Measurements from ENCODE around the gene CHKB. TPM values are rescaled to one million over a fixed set of nuclear protein-coding genes. Genes with fewer than 3 reads are reported as not detected.

CHKB gene
- total and polyA plus RNA-seq, 12 donors = 27.1 to 251 (median 39.9) TPM

- peak overlapping the region; percentile 40 to 86 (median 71) for H3K4me3 ChIP-seq
Measured at GRCh38 chr22:50530877-50531545, 51.6 kb downstream of the CHKB start.

DNA sequence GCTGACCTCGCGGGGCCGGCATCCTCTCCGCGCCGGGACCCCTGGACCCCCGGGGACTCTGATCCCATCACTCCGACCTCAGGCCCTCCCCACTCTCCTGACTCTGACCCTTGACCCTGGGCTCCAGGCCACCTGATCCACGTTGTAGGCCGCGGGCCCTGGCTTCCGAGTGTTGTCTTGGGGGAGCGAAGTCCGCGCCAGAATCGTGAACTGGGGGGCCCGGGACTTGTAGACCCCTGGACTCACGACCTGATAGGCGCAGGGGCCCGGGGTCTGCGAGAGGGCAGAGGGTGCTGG is 52.1 kb downstream of the CHKB start:
- 2 to 4% methylated on average over 21 of the region's 21 CpGs for WGBS, 2 donors
- Histone ChIP-seq H3K4me3 (peak overlapping the region; percentile 40 to 86 (median 71)), H3K4me1 (peaks cover 9 to 68% (median 50%) of the 10 kb centered on the region in 9 donors), H3K36me3 (peaks cover 0 to 18% (median 0%) of the 10 kb centered on the region in 9 donors), H3K27ac (peak overlapping the region; percentile 84 to 99 (median 95)), H3K9me3 (no peaks in the 10 kb centered on the region), H3K27me3 (peaks cover 3 to 53% (median 25%) of the 10 kb centered on the region in 7 donors)
- intact Hi-C loops (cut with DNase I) = loop anchor here in 2 of 10 donors (5.0 kb wide), 1 partner anchor 92 kb away; no protein-coding TSS in a partner anchor
- peak in 1 of 2 donors; percentile 50 for DNase-seq
- ATAC-seq = no peak
- TF ChIP-seq CTCF (IDR thresholded peaks at IDR 0.05) = no peak

More at GRCh38 chr22:50530877-50531545, 51.6 kb downstream of the CHKB start:
- peaks cover 9 to 68% (median 50%) of the 10 kb centered on the region in 9 donors for H3K4me1 ChIP-seq
- H3K9me3 ChIP-seq = no peaks in the 10 kb centered on the region
- 4 to 5% methylated on average over 47 to 53 of the region's 53 CpGs for WGBS, 2 donors
- no peak for TF ChIP-seq CTCF (IDR thresholded peaks at IDR 0.05)
- H3K36me3 ChIP-seq = peaks cover 0 to 18% (median 0%) of the 10 kb centered on the region in 9 donors
- H3K27me3 ChIP-seq = peaks cover 3 to 54% (median 25%) of the 10 kb centered on the region in 7 donors
- peak overlapping the region; percentile 84 to 99 (median 95) for H3K27ac ChIP-seq
- ATAC-seq (peak; percentile 42 to 58 (median 54)), DNase-seq (peak; percentile 86 to 89)
- intact Hi-C loops (cut with DNase I) = loop anchor here in 2 of 10 donors (5.0 kb wide), 1 partner anchor 91 kb away; no protein-coding TSS in a partner anchor

DNA sequence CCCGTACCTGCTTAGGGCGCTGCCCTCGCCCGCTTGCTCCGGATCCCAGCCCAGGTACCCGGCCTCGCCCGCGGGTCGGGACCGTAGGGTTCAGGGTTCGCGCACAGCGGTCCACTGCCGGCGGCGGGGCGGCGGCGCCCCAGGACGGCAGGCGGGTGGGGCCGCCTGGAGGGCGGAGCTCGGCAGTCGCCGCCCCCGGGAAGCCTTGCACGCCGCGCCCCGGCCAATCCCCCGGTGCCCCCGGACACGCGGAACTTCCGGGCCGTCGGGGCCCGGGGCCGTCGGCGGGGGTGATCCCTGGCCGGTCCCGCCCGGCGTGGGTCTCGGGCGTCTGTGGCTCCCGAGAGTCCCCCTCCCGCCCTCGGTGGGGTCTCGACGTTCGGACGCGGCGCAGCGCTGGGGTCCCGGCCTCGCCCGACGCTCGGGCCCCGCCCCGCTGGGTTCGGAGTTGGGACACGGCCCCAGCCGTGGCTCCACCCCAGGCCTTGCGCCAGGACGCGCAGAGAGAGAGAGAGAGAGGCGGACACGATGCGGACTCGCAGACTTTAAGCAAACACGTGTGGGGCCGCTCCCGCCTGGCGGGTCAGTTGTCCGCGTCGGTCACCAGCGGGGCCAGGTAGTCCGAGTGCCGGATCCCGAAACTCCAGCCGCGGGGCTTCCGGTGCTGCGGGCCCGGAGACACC is 52.6 kb downstream of the CHKB start, which contains the start of gene TYMP:
TSS of gene TYMP (minus strand) at position 116 of the 683 bp plus-strand sequence. CDS start 303 bp downstream, outside the sequence.
- DNase-seq = peak; percentile 83 to 88
- Histone ChIP-seq H3K9me3 (no peaks in the 10 kb centered on the region), H3K36me3 (peaks cover 0 to 18% (median 0%) of the 10 kb centered on the region in 9 donors), H3K4me1 (peaks cover 9 to 70% (median 52%) of the 10 kb centered on the region in 9 donors), H3K4me3 (peak within 1 kb of the TSS; percentile 40 to 86 (median 71)), H3K27me3 (peaks cover 3 to 49% (median 25%) of the 10 kb centered on the region in 7 donors), H3K27ac (peak within 1 kb of the TSS; percentile 84 to 99 (median 95))
- 1% methylated on average over 84 to 92 of the region's 92 CpGs for WGBS, 2 donors
- intact Hi-C loops (cut with DNase I) = loop anchor here in 4 of 10 donors (5.0 to 10.0 kb wide), 3 partner anchors 32 to 285 kb away; partner anchors contain the start of genes SYCE3 (in 1 of the 4) and TUBGCP6 (in 1 of the 4)
- ATAC-seq = peak; percentile 23 to 44 (median 34)
- TF ChIP-seq CTCF (IDR thresholded peaks at IDR 0.05) = no peak

DNA sequence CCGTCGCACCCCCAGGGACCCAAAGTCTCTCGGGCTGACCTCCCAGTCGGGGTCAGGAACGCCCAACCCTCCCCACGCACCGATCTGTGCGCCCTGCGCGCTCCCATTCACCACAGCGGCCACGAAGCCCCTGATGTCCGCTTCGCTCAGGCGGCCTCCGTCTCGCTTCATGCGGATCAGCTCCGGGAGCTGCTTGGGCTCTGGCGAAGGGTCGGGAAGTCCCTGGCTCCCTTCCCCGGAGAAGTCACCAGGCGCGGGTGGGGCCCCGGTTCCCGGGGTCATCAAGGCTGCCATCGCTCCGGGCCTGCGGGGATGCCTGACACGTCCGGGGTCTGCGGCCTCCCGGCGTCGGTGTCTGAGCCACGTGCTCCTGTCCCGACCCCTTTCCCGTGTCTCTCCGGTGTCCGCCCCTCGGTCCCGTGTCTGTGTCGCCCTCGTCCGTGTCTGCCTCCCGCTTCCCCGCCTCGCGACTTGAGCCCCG is 53.2 kb downstream of the CHKB start:
- H3K36me3 ChIP-seq = peaks cover 0 to 20% (median 0%) of the 10 kb centered on the region in 9 donors
- TF ChIP-seq CTCF (IDR thresholded peaks at IDR 0.05) = no peak
- peaks cover 9 to 76% (median 58%) of the 10 kb centered on the region in 9 donors for H3K4me1 ChIP-seq
- WGBS, 2 donors = 9 to 11% methylated on average over 49 to 50 of the region's 50 CpGs
- intact Hi-C loops (cut with DNase I) = loop anchor here in 2 of 10 donors (5.0 to 10.0 kb wide), 3 partner anchors 33 to 285 kb away; partner anchors contain the start of genes SYCE3 (in 1 of the 2) and TUBGCP6 (in 1 of the 2)
- H3K27me3 ChIP-seq = peaks cover 3 to 45% (median 21%) of the 10 kb centered on the region in 7 donors
- H3K4me3 ChIP-seq = peak overlapping the region in 9 of 10 donors; percentile 40 to 86 (median 72)
- ATAC-seq = no peak
- DNase-seq = no peak
- no peaks in the 10 kb centered on the region for H3K9me3 ChIP-seq
- peak overlapping the region; percentile 84 to 99 (median 95) for H3K27ac ChIP-seq
